HCT116 (cell line): ENCODE results near the gene CDHR5. TPM values are rescaled to one million over a fixed set of nuclear protein-coding genes. Genes with fewer than 3 reads are reported as not detected.

Source experiments
- ATAC-seq: fragments of 200-7000 bp; cut with Tn5 transposase; 2 replicates; pipeline ENCODE4 v1.9.1; 2020; ENCODE audit warnings: mild to moderate bottlenecking, moderate library complexity
- BruUV-seq: library from RNA; stranded (reverse); fragments of 400-500 nt; replicated peaks from 2 replicates; lab custom pipeline; 2021; lab: Mats Ljungman, UMichigan
- CTCF ChIA-PET: fragments of 300-600 bp; sonication (Branson Sonifier 250); formaldehyde crosslinking; loops from one replicate; lab custom pipeline; 2021; ENCODE audit warnings: antibody characterized with exemption; lab: Charles Lee
- POLR2A ChIA-PET: fragments of 300-600, 350-600 bp; sonication (Branson Sonifier 250); formaldehyde crosslinking; loops from one replicate; lab custom pipeline; 2021; ENCODE audit warnings: antibody characterized with exemption; lab: Charles Lee
- RAD21 ChIA-PET, 2 experiments: fragments of 300-600 bp; sonication (Branson Sonifier 250); formaldehyde crosslinking; loops; one replicate each; lab custom pipeline; 2023; ENCODE audit warnings: low total read pairs in 2 of 2; ENCODE audit not compliant: uncharacterized antibody in 2 of 2, unreplicated experiment in 2 of 2, low non-redundant PET in 1 of 2; lab: Charles Lee
- DNase-seq: peaks from one replicate; pipeline ENCODE4 v3.0.0-alpha.2; 2010; ENCODE audit warnings: low read depth, low spot score
- H2AFZ ChIP-seq: fragments of 200-600 bp; shearing (Covaris generic), sonication (generic); 2 replicates; pipeline ENCODE4 v1.6.1; 2017; ENCODE audit warnings: low read depth, mixed run types, mixed read lengths, antibody characterized with exemption, low read length; ENCODE audit not compliant: poor library complexity, severe bottlenecking
- H3K27ac ChIP-seq: 2 replicates; pipeline ENCODE4 v1.5.1; 2012; ENCODE audit warnings: low read depth, low read length
- H3K27me3 ChIP-seq: fragments of 200-600 bp; sonication (generic); 2 replicates; pipeline ENCODE4 v1.6.1; 2016; ENCODE audit warnings: mixed run types, low read length, mixed read lengths; ENCODE audit not compliant: insufficient read depth
- H3K36me3 ChIP-seq, 2 experiments: fragments of 200-500 bp in 1 of 2; fragments of 200-600 bp in 1 of 2; sonication (Bioruptor generic) in 1 of 2; sonication (generic) in 1 of 2; 2 replicates each; pipeline versions ENCODE4 v1.5.1 to v1.6.1; 2014 to 2016; ENCODE audit warnings: low read length in 2 of 2, inconsistent platforms in 1 of 2, mixed read lengths in 1 of 2, mixed run types in 1 of 2; ENCODE audit not compliant: insufficient read depth in 2 of 2, control insufficient read depth in 1 of 2
- H3K4me1 ChIP-seq, 2 experiments: fragments of 200-600 bp in 1 of 2; sonication (generic) in 1 of 2; 2 replicates each; pipeline versions ENCODE4 v1.5.1 to v1.6.1; 2012 to 2017; ENCODE audit warnings: low read length in 2 of 2, inconsistent platforms in 1 of 2, mild to moderate bottlenecking in 1 of 2, mixed read lengths in 1 of 2, mixed run types in 1 of 2, moderate library complexity in 1 of 2; ENCODE audit not compliant: insufficient read depth in 2 of 2, control insufficient read depth in 1 of 2
- H3K4me2 ChIP-seq: fragments of 200-600 bp; sonication (generic); 2 replicates; pipeline ENCODE4 v1.6.1; 2017; ENCODE audit warnings: mixed run types, low read length, mixed read lengths
- H3K4me3 ChIP-seq, 2 experiments: fragments of 200-600 bp in 1 of 2; sonication (generic) in 1 of 2; replicated peaks in 1 of 2; 2 replicates each; pipeline ENCODE4 v1.5.1; 2011 to 2016; ENCODE audit warnings: low read length in 2 of 2, control low read depth in 1 of 2, low read depth in 1 of 2, mild to moderate bottlenecking in 1 of 2, mixed read lengths in 1 of 2, mixed run types in 1 of 2
- H3K79me2 ChIP-seq: fragments of 200-600 bp; sonication (generic); 2 replicates; pipeline ENCODE4 v1.6.1; 2017; ENCODE audit warnings: mild to moderate bottlenecking, mixed run types, low read length, moderate library complexity, mixed read lengths; ENCODE audit not compliant: insufficient read depth
- H3K9ac ChIP-seq: fragments of 200-600 bp; sonication (generic); 2 replicates; pipeline ENCODE4 v1.6.1; 2016; ENCODE audit warnings: low read length, mixed read lengths
- H3K9me2 ChIP-seq: fragments of 200-600 bp; sonication (generic), shearing (Covaris generic); 2 replicates; pipeline ENCODE4 v1.6.1; 2017; ENCODE audit warnings: mixed run types, mild to moderate bottlenecking, moderate library complexity; ENCODE audit not compliant: insufficient read depth
- H3K9me3 ChIP-seq, 2 experiments: fragments of 200-500 bp in 1 of 2; fragments of 200-600 bp in 1 of 2; sonication (Bioruptor generic) in 1 of 2; sonication (generic) in 1 of 2; 2 replicates each; pipeline ENCODE4 v1.6.1; 2014 to 2017; ENCODE audit warnings: low read length in 2 of 2, mixed read lengths in 2 of 2, inconsistent platforms in 1 of 2, low read depth in 1 of 2, mild to moderate bottlenecking in 1 of 2, mixed run types in 1 of 2, moderate library complexity in 1 of 2; ENCODE audit not compliant: control insufficient read depth in 1 of 2, insufficient read depth in 1 of 2
- H4K20me1 ChIP-seq: fragments of 200-600 bp; sonication (generic), shearing (Covaris generic); 2 replicates; pipeline ENCODE4 v1.6.1; 2017; ENCODE audit warnings: mixed run types, mild to moderate bottlenecking, moderate library complexity; ENCODE audit not compliant: insufficient read depth
- CEBPB ChIP-seq: IDR thresholded peaks from 2 replicates; pipeline ENCODE4 v1.6.1; 2012; ENCODE audit warnings: low read depth
- ELF1 ChIP-seq: IDR thresholded peaks from 2 replicates; pipeline ENCODE4 v1.6.1; 2012; ENCODE audit warnings: low read depth, borderline replicate concordance
- EZH2 ChIP-seq: fragments of 200-600 bp; sonication (generic); IDR thresholded peaks from 2 replicates; pipeline ENCODE4 v1.6.1; 2017; ENCODE audit warnings: antibody characterized with exemption, mixed run types
- EZH2phosphoT487 ChIP-seq: fragments of 200-600 bp; IDR thresholded peaks from 2 replicates; pipeline ENCODE4 v1.6.1; 2018; ENCODE audit warnings: antibody characterized with exemption, borderline replicate concordance
- POLR2A ChIP-seq: IDR thresholded peaks from 2 replicates; pipeline ENCODE4 v1.7.0; 2011; ENCODE audit warnings: borderline replicate concordance; ENCODE audit not compliant: insufficient read depth, insufficient read length; ENCODE audit errors: extremely low read depth
- POLR2AphosphoS5 ChIP-seq: IDR thresholded peaks from 2 replicates; pipeline ENCODE4 v1.6.1; 2011; ENCODE audit warnings: mild to moderate bottlenecking, low read depth, low read length, moderate library complexity
- SP1 ChIP-seq: IDR thresholded peaks from 2 replicates; pipeline ENCODE4 v1.6.1; 2012; ENCODE audit warnings: low read depth
- SRF ChIP-seq: IDR thresholded peaks from 2 replicates; pipeline ENCODE4 v1.6.1; 2012; ENCODE audit warnings: low read depth
- TCF7L2 ChIP-seq: IDR thresholded peaks from 2 replicates; pipeline ENCODE4 v1.7.0; 2011; ENCODE audit warnings: borderline replicate concordance, inconsistent platforms; ENCODE audit not compliant: insufficient read depth, insufficient read length; ENCODE audit errors: extremely low read depth
- ZFX ChIP-seq: fragments of 450-650 bp; IDR thresholded peaks from 2 replicates; pipeline ENCODE4 v1.6.1; 2017
- ZNF274 ChIP-seq: fragments of 200-500 bp; sonication (Bioruptor generic); IDR thresholded peaks from 2 replicates; pipeline ENCODE4 v1.6.1; 2014; ENCODE audit warnings: mild to moderate bottlenecking, low read depth, low read length, inconsistent platforms
- intact Hi-C: fragments of 100-400 bp; cut with micrococcal nuclease; formaldehyde crosslinking; loops from 2 replicates; pipeline ENCODE4 v1.10.0; 2022
- total RNA-seq: library from RNA; stranded (reverse); gene quantifications from one replicate; pipeline ENCODE4 v1.2.1, GENCODE V29; 2021; ENCODE audit not compliant: unreplicated experiment
- TF ChIP-seq, protein P1 (sequence below): IDR thresholded peaks from 2 replicates; pipeline ENCODE4 v1.6.1; 2011; ENCODE audit warnings: mild to moderate bottlenecking, low read length, moderate library complexity; ENCODE audit not compliant: insufficient replicate concordance; ENCODE audit errors: extremely low read depth
- TF ChIP-seq, protein P2 (sequence below): IDR thresholded peaks from 2 replicates; pipeline ENCODE4 v1.6.1; 2012; ENCODE audit warnings: low read depth

The CDHR5 gene
- total RNA-seq, 1 experiment from 2014 or later, result not detected

DNA sequence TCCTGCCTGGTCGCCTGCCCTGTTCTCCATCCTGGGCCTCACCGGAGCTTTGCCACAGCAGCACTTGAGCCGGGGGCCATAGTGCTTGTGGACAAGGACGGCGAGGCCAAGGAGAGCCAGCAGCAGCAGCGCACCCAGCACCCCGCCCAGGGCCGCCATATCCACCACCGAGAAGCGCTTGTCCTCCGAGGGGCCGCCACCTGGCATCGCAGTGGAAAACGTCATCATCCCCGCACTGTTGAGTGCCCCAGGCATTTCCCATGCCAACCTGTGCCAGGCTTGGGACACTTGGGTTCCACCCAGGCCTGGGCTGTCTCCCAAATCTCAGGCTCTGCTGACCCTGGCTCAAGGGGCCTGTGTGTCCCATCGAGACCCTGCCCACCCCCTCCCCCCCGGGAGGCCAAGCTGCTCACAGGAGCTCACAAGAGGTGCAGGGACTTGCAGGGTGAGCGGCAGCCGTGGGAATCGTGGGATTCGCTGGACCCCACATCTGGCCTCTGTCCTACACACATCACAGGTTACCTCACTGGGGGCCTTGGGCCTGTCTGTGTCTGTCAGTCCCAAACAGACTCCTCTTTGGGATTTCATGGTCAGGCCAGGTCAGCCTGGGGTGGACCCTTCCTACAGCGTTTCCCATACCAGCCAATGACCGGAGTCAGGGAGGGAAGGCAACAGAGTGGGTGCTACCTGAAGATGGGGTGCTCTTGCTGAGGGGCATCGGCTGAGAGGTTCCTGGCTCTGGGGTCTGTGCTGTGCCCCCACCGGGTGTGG lies 6.7 kb downstream of the CDHR5 start:
- no peak overlapping the region for H2AFZ ChIP-seq
- peaks cover 24% of the 10 kb centered on the region; the same call in 1 of the 2 replicates for H3K79me2 ChIP-seq
- no TSS peak for BruUV-seq
- peaks cover 5 to 32% of the 10 kb centered on the region in 2 experiments for H3K4me1 ChIP-seq
- CTCF ChIA-PET, result no interaction called here
- H3K9ac ChIP-seq, result no peak overlapping the region
- no peak overlapping the region for H3K27ac ChIP-seq
- ATAC-seq (no peak), DNase-seq (no peak)
- no peaks in the 10 kb centered on the region for H3K9me3 ChIP-seq
- H3K4me2 ChIP-seq, result no peak overlapping the region
- H3K27me3 ChIP-seq, result no peaks in the 10 kb centered on the region
- no peak overlapping the region for H3K4me3 ChIP-seq
- TF ChIP-seq ZFX (no peak), SRF (no peak), TCF7L2 (no peak), ZNF274 (no peak), POLR2AphosphoS5 (no peak), EZH2 (no peak), CEBPB (no peak), ELF1 (no peak), SP1 (no peak), EZH2phosphoT487 (no peak), POLR2A (no peak)
- TF ChIP-seq, protein P1, sequence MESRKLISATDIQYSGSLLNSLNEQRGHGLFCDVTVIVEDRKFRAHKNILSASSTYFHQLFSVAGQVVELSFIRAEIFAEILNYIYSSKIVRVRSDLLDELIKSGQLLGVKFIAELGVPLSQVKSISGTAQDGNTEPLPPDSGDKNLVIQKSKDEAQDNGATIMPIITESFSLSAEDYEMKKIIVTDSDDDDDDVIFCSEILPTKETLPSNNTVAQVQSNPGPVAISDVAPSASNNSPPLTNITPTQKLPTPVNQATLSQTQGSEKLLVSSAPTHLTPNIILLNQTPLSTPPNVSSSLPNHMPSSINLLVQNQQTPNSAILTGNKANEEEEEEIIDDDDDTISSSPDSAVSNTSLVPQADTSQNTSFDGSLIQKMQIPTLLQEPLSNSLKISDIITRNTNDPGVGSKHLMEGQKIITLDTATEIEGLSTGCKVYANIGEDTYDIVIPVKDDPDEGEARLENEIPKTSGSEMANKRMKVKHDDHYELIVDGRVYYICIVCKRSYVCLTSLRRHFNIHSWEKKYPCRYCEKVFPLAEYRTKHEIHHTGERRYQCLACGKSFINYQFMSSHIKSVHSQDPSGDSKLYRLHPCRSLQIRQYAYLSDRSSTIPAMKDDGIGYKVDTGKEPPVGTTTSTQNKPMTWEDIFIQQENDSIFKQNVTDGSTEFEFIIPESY, result no peak
- TF ChIP-seq, protein P2, sequence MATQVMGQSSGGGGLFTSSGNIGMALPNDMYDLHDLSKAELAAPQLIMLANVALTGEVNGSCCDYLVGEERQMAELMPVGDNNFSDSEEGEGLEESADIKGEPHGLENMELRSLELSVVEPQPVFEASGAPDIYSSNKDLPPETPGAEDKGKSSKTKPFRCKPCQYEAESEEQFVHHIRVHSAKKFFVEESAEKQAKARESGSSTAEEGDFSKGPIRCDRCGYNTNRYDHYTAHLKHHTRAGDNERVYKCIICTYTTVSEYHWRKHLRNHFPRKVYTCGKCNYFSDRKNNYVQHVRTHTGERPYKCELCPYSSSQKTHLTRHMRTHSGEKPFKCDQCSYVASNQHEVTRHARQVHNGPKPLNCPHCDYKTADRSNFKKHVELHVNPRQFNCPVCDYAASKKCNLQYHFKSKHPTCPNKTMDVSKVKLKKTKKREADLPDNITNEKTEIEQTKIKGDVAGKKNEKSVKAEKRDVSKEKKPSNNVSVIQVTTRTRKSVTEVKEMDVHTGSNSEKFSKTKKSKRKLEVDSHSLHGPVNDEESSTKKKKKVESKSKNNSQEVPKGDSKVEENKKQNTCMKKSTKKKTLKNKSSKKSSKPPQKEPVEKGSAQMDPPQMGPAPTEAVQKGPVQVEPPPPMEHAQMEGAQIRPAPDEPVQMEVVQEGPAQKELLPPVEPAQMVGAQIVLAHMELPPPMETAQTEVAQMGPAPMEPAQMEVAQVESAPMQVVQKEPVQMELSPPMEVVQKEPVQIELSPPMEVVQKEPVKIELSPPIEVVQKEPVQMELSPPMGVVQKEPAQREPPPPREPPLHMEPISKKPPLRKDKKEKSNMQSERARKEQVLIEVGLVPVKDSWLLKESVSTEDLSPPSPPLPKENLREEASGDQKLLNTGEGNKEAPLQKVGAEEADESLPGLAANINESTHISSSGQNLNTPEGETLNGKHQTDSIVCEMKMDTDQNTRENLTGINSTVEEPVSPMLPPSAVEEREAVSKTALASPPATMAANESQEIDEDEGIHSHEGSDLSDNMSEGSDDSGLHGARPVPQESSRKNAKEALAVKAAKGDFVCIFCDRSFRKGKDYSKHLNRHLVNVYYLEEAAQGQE, result no peak
- intact Hi-C loops, result no loop called here
- POLR2A ChIA-PET, result no interaction called here
- RAD21 ChIA-PET, result no interaction called here
- no peaks in the 10 kb centered on the region for H3K9me2 ChIP-seq
- peaks cover 5% of the 10 kb centered on the region; the same call in 1 of the 2 replicates for H4K20me1 ChIP-seq
- H3K36me3 ChIP-seq, result peaks cover 3 to 4% of the 10 kb centered on the region in 2 experiments; a peak in 2 of 4 replicates
